Stimulated activated CD4-positive, alpha-beta T cell treated with anti-CD3 and anti-CD28 coated beads, Interleukin-4, amount 100 ng/mL, for 1 hour (primary cell): Measurements from ENCODE around the gene SCAMP1.
"Not testable (repeated sequence)": the region's sequence is repeated elsewhere in the genome, so short reads cannot be mapped to it uniquely, and the experiment has no call there.

ENCODE experiments used
- DNase-seq: peaks from one replicate; pipeline ENCODE4 v3.0.0-alpha.2; 2020

SCAMP1 gene

GRCh38 chr5:78361631-78361993 is 1.2 kb downstream of the SCAMP1 start:
- DNase-seq = no peak

DNA sequence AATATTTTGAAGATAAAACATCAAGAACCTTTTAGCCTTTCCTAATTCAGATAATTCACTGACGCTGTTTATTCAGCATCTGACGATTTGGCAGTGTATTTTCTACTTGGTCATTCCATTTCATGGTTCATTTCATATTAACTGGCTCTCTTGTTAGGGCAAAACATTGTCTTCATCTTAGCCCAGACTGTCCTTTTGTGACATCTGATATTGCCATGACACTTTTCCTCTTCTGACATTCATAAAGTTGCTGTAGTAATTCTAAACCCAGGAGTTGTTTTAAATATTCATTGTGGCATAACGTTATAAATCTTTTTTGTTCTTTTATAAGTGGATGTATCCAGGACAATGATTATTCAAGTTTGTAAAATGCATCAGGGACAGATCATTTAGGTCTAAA is 1.8 kb downstream of the SCAMP1 start:
- DNase-seq = no peak

- no peak for DNase-seq
Measured at GRCh38 chr5:78364005-78364404, 3.6 kb downstream of the SCAMP1 start.

DNA sequence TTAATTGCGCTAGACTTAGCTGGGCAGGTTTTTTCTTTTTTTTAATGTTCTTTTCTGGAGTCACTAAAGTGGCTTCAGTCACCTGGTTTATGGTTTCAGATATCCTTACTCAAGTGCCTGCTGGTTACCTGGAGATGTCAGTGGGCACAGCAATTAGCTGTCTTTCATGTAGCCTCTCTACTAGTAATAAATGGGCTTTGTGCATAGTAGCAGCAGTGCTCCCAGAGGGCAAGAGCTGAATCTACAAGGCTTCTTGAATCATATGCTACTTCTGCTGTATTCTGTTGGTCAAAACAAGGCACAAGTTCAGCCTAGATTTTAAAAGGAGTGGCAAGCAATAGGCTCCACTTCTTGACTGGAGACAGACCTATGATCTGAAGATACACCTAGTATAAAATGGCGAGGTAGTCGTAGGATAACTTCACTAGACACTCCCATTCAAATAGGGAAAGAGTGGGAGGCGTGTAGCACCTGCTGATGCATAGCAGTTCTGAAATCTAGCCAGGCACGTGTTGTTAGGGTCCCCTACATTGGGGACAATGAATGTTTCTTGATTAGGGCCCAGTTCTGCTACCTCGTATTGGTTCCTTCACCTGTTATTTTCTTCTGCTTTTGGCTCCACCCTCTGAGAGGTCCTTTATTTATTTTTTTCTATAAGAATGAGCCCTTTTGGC is 7.0 kb downstream of the SCAMP1 start:
- no peak for DNase-seq

DNA sequence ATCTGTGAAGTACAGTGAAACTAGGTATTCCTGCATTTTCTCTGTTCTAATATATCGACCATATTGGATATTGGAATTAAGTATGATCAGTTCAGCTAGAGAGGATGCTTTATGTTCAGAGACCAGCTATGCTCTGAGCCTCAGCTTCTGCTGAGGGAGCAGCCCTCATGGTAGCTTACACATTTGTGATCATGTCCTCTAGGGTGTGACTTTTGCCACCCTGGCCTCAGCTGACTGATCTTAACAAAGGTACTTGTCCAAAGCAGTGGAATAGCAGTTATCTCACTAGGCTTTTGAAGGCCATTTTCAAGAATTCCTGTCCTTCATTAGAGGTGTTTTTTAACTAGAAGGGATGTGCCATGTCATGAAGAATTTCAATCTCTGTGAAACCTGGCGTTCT is 9.3 kb downstream of the SCAMP1 start:
- no peak for DNase-seq

DNA sequence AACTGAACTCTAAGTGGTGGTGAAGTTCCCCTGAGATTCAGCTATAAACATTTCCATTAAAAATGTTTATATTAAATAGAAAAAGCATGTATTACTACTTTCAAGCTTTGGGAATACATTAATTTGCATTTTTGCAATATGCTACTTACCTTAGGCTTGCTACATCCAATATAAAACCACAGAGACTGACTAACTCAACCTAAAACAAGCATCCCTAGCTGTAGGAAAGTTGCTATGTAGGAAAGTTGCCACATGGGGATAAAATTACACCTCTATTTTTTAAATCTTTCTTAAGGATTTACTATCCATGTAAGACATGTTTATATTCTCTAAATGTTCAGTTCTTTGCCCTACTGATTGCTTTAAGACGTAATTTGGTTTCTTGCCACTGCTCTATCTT is 12.8 kb downstream of the SCAMP1 start:
- no peak for DNase-seq

- DNase-seq = no peak
Measured at GRCh38 chr5:78376315-78376714, 15.9 kb downstream of the SCAMP1 start.

GRCh38 chr5:78377056-78377717 is 16.8 kb downstream of the SCAMP1 start:
- no peak for DNase-seq

GRCh38 chr5:78377718-78378105 is 17.3 kb downstream of the SCAMP1 start:
- DNase-seq = no peak

- DNase-seq = no peak
Measured at GRCh38 chr5:78387468-78388153, 27.2 kb downstream of the SCAMP1 start.

GRCh38 chr5:78391357-78391756 is 30.9 kb downstream of the SCAMP1 start:
- not testable (repeated sequence) for DNase-seq

DNA sequence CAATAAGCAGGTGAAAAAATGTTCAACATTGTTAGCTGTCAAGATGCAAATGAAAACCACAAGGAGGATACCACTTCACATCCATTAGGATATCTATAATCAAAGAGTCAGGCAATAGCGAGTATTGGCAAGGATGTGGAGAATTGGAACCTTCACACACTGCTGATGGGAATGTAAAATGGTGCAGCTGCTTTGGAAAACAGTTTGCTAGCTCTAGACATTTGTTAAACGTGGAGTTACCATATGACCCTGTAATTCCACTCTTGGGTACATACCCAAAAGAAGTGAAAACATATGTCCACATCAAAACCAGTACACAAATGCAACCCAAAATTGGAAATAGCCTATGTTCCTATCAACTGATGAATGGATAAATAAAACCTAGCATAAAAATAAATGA is 37.4 kb downstream of the SCAMP1 start:
- DNase-seq = no peak

DNA sequence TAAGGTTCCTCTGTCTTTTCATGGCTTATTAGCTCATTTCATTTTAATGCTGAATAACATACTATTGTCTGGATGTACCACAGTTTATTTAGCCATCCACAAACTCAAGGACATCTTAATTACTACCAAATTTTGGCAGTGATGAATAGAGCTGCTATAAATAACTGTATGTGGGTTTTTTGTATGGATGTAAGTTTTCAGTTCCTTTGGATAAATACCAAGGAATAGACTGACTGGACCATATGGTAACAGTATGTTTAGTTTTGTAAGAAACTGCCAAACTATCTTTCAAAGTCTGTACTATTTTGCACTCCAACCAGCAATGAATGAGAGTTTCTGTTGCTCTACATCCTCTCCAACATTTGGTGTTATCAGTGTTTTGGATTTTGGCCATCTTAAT is 38.7 kb downstream of the SCAMP1 start:
- no peak for DNase-seq

- DNase-seq = no peak
Measured at GRCh38 chr5:78404682-78405293, 44.4 kb downstream of the SCAMP1 start.

DNA sequence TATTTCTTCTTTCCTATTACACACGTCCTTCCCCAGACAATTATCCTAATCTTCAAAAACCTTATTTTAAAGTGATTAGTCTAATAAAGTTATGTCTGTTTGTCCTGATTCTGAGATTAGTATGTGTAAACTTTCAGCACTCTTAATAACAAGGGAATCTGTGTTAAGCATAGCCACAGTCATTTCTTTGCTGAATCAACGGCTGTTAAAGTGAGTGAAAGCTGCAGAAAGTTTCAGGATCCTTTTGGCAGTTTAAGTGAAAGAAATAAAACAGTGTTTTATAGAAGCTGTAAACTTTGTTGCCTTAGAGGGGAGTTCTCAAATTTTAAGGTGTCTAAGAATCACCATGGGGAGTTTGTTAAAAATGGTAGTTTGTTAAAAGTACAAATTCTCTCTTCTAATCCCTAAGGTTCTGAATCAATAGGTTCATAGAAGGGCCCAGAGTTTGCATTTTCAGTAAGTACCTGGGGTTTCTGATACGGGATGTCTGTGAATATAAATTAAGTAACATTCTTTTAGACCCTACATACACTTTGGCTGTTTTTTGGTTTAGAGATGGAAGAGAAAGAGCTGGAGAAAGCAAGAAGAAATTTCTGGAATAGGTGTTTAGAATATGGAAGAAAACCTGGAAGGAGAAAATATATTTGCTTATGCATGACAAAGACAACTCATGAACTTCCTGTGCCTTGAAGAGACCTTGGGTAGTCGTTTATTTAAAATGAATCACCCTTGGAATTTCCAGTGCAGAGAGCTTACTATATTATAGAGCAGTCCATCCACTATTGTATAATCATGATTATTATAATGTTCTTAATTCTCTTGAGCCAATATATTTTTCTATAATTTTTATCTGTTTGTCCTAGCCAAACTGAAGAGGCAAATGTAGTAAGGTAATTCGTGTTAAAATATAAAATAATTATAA is 45.7 kb downstream of the SCAMP1 start:
- no peak for DNase-seq

GRCh38 chr5:78407458-78407857 is 47.0 kb downstream of the SCAMP1 start:
- DNase-seq = no peak

GRCh38 chr5:78411586-78411985 is 51.2 kb downstream of the SCAMP1 start:
- no peak for DNase-seq

DNA sequence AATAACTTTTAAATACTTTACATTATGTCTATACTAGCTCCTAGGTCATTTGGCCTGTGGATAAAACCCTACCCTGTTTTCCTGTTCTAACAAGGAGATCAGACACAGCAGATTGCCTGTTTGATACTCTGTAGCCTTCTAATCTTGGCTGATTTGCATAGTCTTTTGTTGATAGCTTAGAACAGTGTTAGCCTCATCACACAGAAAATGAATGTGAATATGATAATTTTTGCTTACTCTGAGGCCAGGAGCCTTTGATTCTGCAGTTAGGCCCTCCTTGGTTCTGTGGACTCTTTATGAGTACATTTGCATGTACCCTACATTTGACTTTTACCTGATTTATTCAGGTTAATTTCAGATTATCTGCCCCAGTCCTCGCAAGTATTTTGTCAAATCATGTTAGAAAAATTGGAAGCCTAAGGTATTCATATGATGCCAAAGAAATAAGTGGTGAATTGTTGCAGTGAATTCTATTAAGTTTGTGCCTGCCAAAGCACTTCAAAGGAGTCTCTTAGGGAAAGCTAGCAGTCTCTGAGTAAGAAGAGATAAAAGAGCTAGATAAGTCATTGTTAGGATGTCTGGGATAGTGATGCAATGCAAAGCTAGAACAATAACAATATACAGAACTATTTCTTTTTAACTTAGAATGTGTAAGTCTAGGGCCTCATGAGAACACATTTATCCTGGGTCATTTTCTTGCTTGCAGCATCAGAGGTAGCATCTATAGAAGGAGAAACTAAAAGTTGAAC is 56.4 kb downstream of the SCAMP1 start:
- no peak for DNase-seq

- DNase-seq = no peak
Measured at GRCh38 chr5:78419396-78419795, 59.0 kb downstream of the SCAMP1 start.

GRCh38 chr5:78420548-78420947 is 60.1 kb downstream of the SCAMP1 start:
- no peak for DNase-seq

- no peak for DNase-seq
Measured at GRCh38 chr5:78424665-78425064, 64.2 kb downstream of the SCAMP1 start.

DNA sequence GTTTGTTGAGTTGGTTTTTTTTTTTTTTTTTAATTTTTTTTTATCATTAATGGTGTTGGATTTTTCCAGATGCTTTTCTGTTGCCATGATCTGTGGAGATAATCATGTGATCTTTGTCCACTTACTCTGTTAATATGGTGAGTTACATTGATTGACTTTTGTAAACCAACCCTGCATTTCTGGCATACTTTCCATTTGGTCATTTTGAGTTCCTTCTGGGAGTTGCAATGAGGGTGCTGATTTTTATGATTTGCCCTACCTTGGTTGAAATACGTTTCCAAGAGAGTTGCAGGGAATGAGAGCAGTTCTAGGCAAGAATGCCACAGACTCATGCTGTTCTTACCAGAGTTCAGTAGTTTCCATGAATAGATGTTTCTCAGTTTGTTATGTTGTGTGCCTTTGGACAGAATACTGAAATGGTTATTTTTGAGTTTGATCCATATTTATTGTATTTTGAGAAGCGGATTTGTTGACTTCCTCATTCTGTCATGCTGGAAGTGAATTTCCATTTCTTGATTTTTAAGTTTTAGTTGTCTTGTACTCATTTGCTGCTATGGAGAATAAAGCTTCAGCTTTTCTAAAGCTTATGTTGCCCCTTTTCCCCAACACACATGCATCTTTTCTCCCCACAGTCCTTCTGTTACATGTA is 69.0 kb downstream of the SCAMP1 start:
- DNase-seq = no peak
